Astrocyte of the spinal cord (primary cell): ENCODE results near the gene BHLHE40.

Source experiments
- DNase-seq: peaks from one replicate; pipeline ENCODE4 v3.0.0; 2011; ENCODE audit warnings: low read depth, low spot score
- H3K4me3 ChIP-seq: 2 replicates; pipeline ENCODE4 v1.5.1; 2011; ENCODE audit warnings: low read depth, mild to moderate bottlenecking, low read length, moderate library complexity
- in situ Hi-C: cut with HindIII; loops from 2 replicates; pipeline ENCODE4 v1.10.0; 2017; ENCODE audit warnings: low sequenced_read_pairs
- TF ChIP-seq, protein P1 (sequence below): IDR thresholded peaks from 2 replicates; pipeline ENCODE4 v1.5.1; 2012; ENCODE audit warnings: low read depth, mild to moderate bottlenecking, low read length, inconsistent platforms

BHLHE40 gene

DNA sequence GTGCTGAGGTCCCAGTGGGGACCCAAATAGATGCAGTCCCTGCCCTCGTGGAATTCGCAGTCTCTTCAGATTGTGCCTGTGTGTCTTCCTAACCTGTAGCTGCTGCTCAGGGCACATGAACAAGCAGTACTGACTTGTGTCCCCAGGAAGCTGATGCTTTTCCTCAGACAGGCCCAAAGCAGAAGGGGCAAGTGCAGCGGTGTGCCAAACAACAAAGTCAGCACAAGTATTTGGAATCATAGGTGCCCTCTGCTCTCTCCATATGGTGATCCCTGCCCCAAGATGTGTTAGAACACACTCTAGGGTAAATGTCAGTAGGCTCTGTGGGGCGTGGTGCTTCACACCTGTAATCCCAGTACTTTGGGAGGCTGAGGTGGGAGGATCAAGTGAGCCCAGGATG, 21.9 kb downstream of the BHLHE40 start:
- in situ Hi-C loops: no loop called here

DNA sequence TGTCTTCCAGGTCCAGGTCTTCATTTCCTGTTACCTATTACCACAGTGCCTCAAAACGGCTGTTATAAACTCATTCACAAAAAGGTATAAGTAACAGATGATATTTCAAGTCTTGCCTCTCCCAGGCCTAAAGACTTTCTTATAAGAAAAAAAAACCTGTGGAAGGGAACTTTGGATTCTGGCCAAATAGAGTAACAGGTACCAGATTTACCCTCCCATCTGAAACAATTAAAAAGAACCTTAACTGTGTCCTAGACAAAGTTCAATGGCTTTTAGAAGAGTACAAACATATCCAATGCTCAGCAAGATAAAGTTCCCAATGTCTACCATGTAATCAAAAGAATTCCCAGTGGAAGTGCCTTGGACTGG, 22.6 kb downstream of the BHLHE40 start:
- in situ Hi-C loops: no loop called here
- H3K4me3 ChIP-seq: no peak overlapping the region
- TF ChIP-seq, protein P1, sequence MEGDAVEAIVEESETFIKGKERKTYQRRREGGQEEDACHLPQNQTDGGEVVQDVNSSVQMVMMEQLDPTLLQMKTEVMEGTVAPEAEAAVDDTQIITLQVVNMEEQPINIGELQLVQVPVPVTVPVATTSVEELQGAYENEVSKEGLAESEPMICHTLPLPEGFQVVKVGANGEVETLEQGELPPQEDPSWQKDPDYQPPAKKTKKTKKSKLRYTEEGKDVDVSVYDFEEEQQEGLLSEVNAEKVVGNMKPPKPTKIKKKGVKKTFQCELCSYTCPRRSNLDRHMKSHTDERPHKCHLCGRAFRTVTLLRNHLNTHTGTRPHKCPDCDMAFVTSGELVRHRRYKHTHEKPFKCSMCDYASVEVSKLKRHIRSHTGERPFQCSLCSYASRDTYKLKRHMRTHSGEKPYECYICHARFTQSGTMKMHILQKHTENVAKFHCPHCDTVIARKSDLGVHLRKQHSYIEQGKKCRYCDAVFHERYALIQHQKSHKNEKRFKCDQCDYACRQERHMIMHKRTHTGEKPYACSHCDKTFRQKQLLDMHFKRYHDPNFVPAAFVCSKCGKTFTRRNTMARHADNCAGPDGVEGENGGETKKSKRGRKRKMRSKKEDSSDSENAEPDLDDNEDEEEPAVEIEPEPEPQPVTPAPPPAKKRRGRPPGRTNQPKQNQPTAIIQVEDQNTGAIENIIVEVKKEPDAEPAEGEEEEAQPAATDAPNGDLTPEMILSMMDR: no peak
- no peak for DNase-seq

More for the DNA sequence above, 21.9 kb downstream of the BHLHE40 start:
- no peak for DNase-seq
- TF ChIP-seq, protein P1: no peak
- no peak overlapping the region for H3K4me3 ChIP-seq

DNA sequence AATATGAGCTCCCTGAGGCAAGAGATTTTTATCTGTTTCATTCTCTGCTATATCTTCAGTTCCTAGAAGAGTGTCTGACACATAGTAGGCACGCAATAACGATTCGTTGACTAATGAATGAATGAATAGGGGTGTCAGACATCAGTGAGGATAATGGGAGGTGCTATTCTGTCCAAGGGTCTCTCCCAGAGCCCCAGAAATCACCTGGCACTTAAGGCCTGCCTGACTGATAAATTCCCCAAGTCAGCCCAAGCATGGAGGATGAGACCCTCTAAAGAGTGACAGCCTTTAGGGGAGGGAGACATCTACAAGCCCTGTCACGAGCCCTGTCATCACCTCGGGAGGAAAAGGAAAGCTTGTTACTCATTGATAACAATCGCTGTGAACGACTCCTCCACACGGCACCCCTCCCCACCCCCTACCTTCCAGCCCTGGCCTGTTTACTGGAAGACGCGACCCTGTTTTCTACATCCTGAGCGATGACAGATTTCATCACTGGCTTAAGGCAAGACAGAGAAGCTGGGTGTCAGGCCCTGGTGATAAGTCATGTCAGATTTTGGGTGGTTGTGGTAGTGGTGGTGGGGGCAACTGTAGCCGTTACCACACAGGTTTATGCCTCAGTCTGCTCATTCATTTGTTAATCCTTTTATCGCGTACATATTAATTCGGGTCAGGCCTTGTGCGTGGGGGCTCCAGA, 23.1 kb downstream of the BHLHE40 start:
- in situ Hi-C loops: no loop called here
- DNase-seq: no peak
- TF ChIP-seq, protein P1: no peak
- H3K4me3 ChIP-seq: no peak overlapping the region

DNA sequence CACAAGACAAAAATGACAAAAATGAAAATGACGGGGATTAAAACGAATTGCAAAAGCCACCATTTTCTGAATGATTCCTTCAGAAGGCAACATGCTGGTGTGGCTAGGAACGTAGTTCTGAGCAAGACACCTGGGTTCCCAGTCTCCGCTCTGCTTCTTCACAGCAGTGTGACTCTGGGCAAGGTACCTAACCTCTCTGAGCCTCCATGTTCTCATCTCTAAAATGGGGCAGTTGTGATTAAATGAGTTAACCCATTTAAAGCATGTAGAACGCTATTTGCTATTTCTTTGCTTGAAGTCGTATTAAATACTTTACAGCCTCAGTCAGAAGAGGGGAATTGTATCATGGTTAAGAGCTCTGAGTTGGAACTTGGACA, 23.6 kb downstream of the BHLHE40 start:
- no peak for DNase-seq
- H3K4me3 ChIP-seq: no peak overlapping the region
- TF ChIP-seq, protein P1: no peak
- in situ Hi-C loops: no loop called here

DNA sequence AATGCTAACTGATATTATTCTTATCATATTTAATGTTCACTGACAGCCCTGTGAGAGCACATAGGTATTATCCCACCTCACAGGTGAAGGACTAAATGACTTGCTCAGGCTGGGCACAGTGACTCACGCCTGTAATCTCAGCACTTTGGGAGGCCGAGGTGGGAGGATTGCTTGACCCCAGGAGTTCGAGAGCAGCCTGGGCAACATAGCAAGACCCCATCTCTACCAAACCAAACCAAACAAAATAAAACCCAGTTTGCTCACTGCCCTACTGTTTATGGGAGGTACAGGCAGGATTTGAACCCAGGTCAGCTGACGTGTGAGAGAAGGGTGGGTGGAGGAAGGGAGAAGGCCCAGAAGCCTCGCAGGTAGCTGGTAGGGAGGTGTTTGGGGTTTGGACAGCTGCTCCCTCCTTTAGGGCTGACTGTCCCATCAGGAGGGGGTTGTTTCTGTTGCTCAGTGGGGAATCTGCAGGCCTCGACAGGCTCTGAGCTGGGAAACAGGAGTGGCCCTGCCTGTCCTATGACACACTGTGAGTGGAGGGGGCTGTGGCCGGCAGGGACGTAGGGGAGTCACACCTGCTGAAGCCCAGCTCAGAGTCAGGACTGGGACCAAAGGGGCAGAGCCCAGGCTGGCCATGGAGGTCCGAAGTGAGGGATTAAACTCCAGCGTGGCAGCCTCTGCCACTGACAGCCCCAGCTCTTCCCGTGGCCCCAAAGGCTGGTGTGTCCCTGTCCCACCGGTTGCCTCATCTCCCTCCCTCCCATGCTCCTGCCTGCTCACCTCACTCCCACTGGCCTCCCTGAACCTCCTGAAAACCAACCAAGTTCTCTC, 25.3 kb downstream of the BHLHE40 start:
- in situ Hi-C loops: no loop called here
- DNase-seq: no peak
- TF ChIP-seq, protein P1: no peak
- no peak overlapping the region for H3K4me3 ChIP-seq

DNA sequence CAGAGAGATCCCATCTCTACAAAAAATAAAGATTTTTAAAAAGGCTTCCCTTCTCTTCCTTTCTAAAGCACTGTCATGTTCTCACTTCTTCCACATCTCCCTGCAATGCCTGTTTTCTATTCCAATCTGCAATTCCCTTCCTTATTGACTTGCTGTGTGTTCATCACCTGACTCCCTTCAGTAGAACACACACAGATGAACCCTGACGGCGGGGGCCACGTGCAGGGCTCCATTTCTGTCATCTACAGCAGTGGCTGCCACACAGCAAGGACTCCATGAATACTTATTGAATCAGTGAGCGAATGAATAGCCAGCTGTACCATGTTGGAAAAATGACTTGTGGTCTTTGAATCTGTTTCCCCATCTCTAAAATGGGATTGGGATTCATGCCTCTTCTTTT, 26.1 kb downstream of the BHLHE40 start:
- no peak for DNase-seq
- in situ Hi-C loops: no loop called here
- no peak overlapping the region for H3K4me3 ChIP-seq
- TF ChIP-seq, protein P1: no peak
